ENCODE data around the gene SLC25A2. TPM values are rescaled to one million over a fixed set of nuclear protein-coding genes. Genes with fewer than 3 reads are reported as not detected.

The SLC25A2 gene
- polyA plus RNA-seq, 1 donor from 2014 or later = not detected

DNA sequence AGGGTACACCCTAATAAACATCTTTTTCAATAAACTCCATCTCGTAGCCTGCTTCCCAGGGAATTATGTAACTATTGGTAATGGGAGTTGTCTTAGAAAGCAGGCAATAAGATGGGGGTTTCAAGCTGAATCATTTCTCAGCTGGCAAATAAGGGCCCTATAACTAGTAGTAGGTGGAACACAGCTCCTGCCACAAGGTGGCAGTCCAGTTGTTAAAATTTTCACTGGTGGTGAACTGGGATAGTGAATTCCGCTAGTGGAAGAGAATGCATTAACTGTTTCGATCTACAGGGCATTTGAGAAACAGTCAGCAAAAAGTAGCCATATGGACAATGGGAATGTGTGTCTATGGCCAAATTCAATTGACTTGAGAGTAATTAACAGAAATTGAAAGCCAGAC lies 30.9 kb downstream of the SLC25A2 start:
- no peak overlapping the region for H3K4me2 ChIP-seq (ENCODE audit: low read length)
- peaks cover 22% of the 10 kb centered on the region for H3K9me3 ChIP-seq (ENCODE audit: low read length)
- H3K27ac ChIP-seq (ENCODE audit: low read length) = no peak overlapping the region
- no peak overlapping the region for H2AFZ ChIP-seq (ENCODE audit: low read depth, low read length)
- H3K9me2 ChIP-seq (ENCODE audit: insufficient read depth, low read length) = no peaks in the 10 kb centered on the region
- TF ChIP-seq RAD21 (conservative IDR thresholded peaks at IDR 0.05) (no peak), POLR2AphosphoS5 (IDR thresholded peaks at IDR 0.05) (no peak), MXI1 (conservative IDR thresholded peaks at IDR 0.05; ENCODE audit: poor library complexity, severe bottlenecking) (no peak), SMC3 (conservative IDR thresholded peaks at IDR 0.05; ENCODE audit: poor library complexity) (no peak), EZH2 (IDR thresholded peaks at IDR 0.05; ENCODE audit: borderline replicate concordance, insufficient read depth, low read length, poor library complexity, severe bottlenecking) (no peak), TAF1 (IDR thresholded peaks at IDR 0.05; ENCODE audit: low read depth) (no peak), EP300 (conservative IDR thresholded peaks at IDR 0.05; ENCODE audit: poor library complexity, severe bottlenecking) (no peak), REST (IDR thresholded peaks at IDR 0.05; ENCODE audit: borderline replicate concordance) (no peak)
- TF ChIP-seq, protein P1, sequence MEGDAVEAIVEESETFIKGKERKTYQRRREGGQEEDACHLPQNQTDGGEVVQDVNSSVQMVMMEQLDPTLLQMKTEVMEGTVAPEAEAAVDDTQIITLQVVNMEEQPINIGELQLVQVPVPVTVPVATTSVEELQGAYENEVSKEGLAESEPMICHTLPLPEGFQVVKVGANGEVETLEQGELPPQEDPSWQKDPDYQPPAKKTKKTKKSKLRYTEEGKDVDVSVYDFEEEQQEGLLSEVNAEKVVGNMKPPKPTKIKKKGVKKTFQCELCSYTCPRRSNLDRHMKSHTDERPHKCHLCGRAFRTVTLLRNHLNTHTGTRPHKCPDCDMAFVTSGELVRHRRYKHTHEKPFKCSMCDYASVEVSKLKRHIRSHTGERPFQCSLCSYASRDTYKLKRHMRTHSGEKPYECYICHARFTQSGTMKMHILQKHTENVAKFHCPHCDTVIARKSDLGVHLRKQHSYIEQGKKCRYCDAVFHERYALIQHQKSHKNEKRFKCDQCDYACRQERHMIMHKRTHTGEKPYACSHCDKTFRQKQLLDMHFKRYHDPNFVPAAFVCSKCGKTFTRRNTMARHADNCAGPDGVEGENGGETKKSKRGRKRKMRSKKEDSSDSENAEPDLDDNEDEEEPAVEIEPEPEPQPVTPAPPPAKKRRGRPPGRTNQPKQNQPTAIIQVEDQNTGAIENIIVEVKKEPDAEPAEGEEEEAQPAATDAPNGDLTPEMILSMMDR (IDR thresholded peaks at IDR 0.05; ENCODE audit: poor library complexity, severe bottlenecking) = no peak
- no peaks in the 10 kb centered on the region for H3F3A ChIP-seq (ENCODE audit: insufficient read depth, low read length, poor library complexity, severe bottlenecking)
- H3K79me2 ChIP-seq (replicated peaks; ENCODE audit: insufficient read depth, low read length) = no peaks in the 10 kb centered on the region
- no peaks in the 10 kb centered on the region for H4K20me1 ChIP-seq (ENCODE audit: insufficient read depth)
- H3K27me3 ChIP-seq (ENCODE audit: insufficient read depth, low read depth, low read length) = no peaks in the 10 kb centered on the region
- H3K9ac ChIP-seq (ENCODE audit: low read length) = no peak overlapping the region
- H3K36me3 ChIP-seq (ENCODE audit: insufficient read depth, low read length) = no peaks in the 10 kb centered on the region
- H3K4me3 ChIP-seq (ENCODE audit: low read length) = no peak overlapping the region

DNA sequence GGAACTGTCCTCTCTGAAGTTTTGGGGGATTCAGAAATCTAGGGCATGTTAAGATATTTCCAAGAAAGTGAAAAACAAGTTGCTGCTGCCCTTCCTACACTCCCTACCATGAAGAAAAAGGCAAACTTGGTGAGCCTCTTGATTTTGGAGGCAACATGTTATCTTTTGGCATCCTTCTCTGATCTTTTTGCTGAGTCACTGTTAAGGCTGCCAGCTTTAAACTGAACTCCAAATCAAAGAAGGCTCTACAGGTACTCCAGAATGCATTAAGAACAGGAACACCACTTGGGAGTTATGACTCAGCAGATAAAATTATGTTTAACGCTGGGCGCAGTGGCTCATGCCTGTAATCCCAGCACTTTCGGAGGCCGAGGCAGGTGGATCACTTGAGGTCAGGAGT lies 34.7 kb downstream of the SLC25A2 start:
- no peak for TF ChIP-seq TAF1 (IDR thresholded peaks at IDR 0.05; ENCODE audit: low read depth)
- TF ChIP-seq POLR2AphosphoS5 (IDR thresholded peaks at IDR 0.05) = no peak
- TF ChIP-seq EP300 (conservative IDR thresholded peaks at IDR 0.05; ENCODE audit: poor library complexity, severe bottlenecking) = no peak
- no peak for TF ChIP-seq SMC3 (conservative IDR thresholded peaks at IDR 0.05; ENCODE audit: poor library complexity)
- TF ChIP-seq REST (IDR thresholded peaks at IDR 0.05; ENCODE audit: borderline replicate concordance) = no peak
- TF ChIP-seq MXI1 (conservative IDR thresholded peaks at IDR 0.05; ENCODE audit: poor library complexity, severe bottlenecking) = no peak
- TF ChIP-seq, protein P1 (IDR thresholded peaks at IDR 0.05; ENCODE audit: poor library complexity, severe bottlenecking) = no peak
- TF ChIP-seq EZH2 (IDR thresholded peaks at IDR 0.05; ENCODE audit: borderline replicate concordance, insufficient read depth, low read length, poor library complexity, severe bottlenecking) = no peak
- no peak for TF ChIP-seq RAD21 (conservative IDR thresholded peaks at IDR 0.05)
- Histone ChIP-seq H4K20me1 (ENCODE audit: insufficient read depth) (no peaks in the 10 kb centered on the region), H3K4me2 (ENCODE audit: low read length) (no peak overlapping the region), H3K9me2 (ENCODE audit: insufficient read depth, low read length) (no peaks in the 10 kb centered on the region), H3K9me3 (ENCODE audit: low read length) (peaks cover 27% of the 10 kb centered on the region), H3K27me3 (ENCODE audit: insufficient read depth, low read depth, low read length) (no peaks in the 10 kb centered on the region), H3K36me3 (ENCODE audit: insufficient read depth, low read length) (no peaks in the 10 kb centered on the region), H3K79me2 (replicated peaks; ENCODE audit: insufficient read depth, low read length) (no peaks in the 10 kb centered on the region), H3K9ac (ENCODE audit: low read length) (no peak overlapping the region), H3K4me3 (ENCODE audit: low read length) (no peak overlapping the region), H3K27ac (ENCODE audit: low read length) (no peak overlapping the region), H3F3A (ENCODE audit: insufficient read depth, low read length, poor library complexity, severe bottlenecking) (no peaks in the 10 kb centered on the region), H2AFZ (ENCODE audit: low read depth, low read length) (no peak overlapping the region)

Measured in neural cell (in vitro differentiated cells).